Vagina (tissue), 2 donors: Measurements from ENCODE around the gene NPTXR.

Experiments
- CTCF ChIP-seq, 3 experiments: fragments of 450-650 bp in 2 of 3; fragments of 200-600 bp in 1 of 3; sonication (generic) in 1 of 3; IDR thresholded peaks; one replicate each; pipeline ENCODE4 v1.5.1; 2017 to 2019; ENCODE audit warnings: antibody characterized with exemption in 3 of 3, mild to moderate bottlenecking in 2 of 3, moderate library complexity in 2 of 3
- POLR2A ChIP-seq, 2 donors: fragments of 450-650 bp; IDR thresholded peaks; one replicate each; pipeline ENCODE4 v1.6.1; 2017; ENCODE audit warnings: antibody characterized with exemption in 2 of 2, mild to moderate bottlenecking in 2 of 2, moderate library complexity in 2 of 2

- no peak for TF ChIP-seq CTCF (IDR thresholded peaks at IDR 0.05)
- TF ChIP-seq POLR2A (IDR thresholded peaks at IDR 0.05), result no peak
These were observed 14.3 kb downstream of the NPTXR start for GRCh38 chr22:38829485-38829884.
